GM23338 (cell line): Measurements from ENCODE around the gene JAKMIP1. TPM values are rescaled to one million over a fixed set of nuclear protein-coding genes. Genes with fewer than 3 reads are reported as not detected.

Experiments used
- ATAC-seq: fragments of 200-7000 bp; cut with Tn5 transposase; 3 replicates; pipeline ENCODE4 v1.9.1; 2020
- DNase-seq: peaks from one replicate; pipeline ENCODE4 v3.0.0-alpha.2; 2015; ENCODE audit warnings: low spot score
- H2AFZ ChIP-seq: fragments of 200-600 bp; sonication (generic); 2 replicates; pipeline ENCODE4 v1.8.0; 2016; ENCODE audit warnings: antibody characterized with exemption, mild to moderate bottlenecking, moderate library complexity
- H3F3A ChIP-seq: fragments of 200-600 bp; sonication (generic); replicated peaks from 2 replicates; pipeline ENCODE4 v1.8.0; 2017; ENCODE audit warnings: antibody characterized with exemption, mixed run types, low read depth
- H3K27ac ChIP-seq: fragments of 200-600 bp; sonication (generic); 2 replicates; pipeline ENCODE4 v1.6.1; 2016; ENCODE audit warnings: low read depth
- H3K27me3 ChIP-seq: fragments of 200-600 bp; sonication (generic); 2 replicates; pipeline ENCODE4 v1.8.0; 2016; ENCODE audit warnings: mild to moderate bottlenecking, mixed run types, moderate library complexity; ENCODE audit not compliant: insufficient read depth
- H3K36me3 ChIP-seq: fragments of 200-600 bp; sonication (generic); 2 replicates; pipeline ENCODE4 v1.8.0; 2016; ENCODE audit warnings: mild to moderate bottlenecking; ENCODE audit not compliant: insufficient read depth
- H3K4me1 ChIP-seq: fragments of 200-600 bp; sonication (generic); 2 replicates; pipeline ENCODE4 v1.8.0; 2016; ENCODE audit warnings: mild to moderate bottlenecking, moderate library complexity; ENCODE audit not compliant: insufficient read depth
- H3K4me2 ChIP-seq: fragments of 200-600 bp; sonication (generic); 2 replicates; pipeline ENCODE4 v1.7.1; 2017; ENCODE audit warnings: mixed run types
- H3K4me3 ChIP-seq: fragments of 200-600 bp; sonication (generic); 2 replicates; pipeline ENCODE4 v1.6.1; 2016; ENCODE audit warnings: mixed run types
- H3K79me2 ChIP-seq: fragments of 200-600 bp; sonication (generic); replicated peaks from 2 replicates; pipeline ENCODE4 v1.8.0; 2017; ENCODE audit warnings: mild to moderate bottlenecking; ENCODE audit not compliant: insufficient read depth
- H3K9me2 ChIP-seq: fragments of 200-600 bp; sonication (generic); 2 replicates; pipeline ENCODE4 v1.8.0; 2017; ENCODE audit not compliant: insufficient read depth
- H4K20me1 ChIP-seq: fragments of 200-600 bp; sonication (generic); replicated peaks from 2 replicates; pipeline ENCODE4 v1.8.0; 2017; ENCODE audit warnings: mild to moderate bottlenecking; ENCODE audit not compliant: insufficient read depth
- H3K27ac Mint-ChIP-seq: 2 replicates; pipeline ENCODE4 v1.8.0; 2020; ENCODE audit warnings: inconsistent platforms, mild to moderate bottlenecking, moderate library complexity, mixed read lengths
- H3K27me3 Mint-ChIP-seq: 3 replicates; pipeline ENCODE4 v1.8.0; 2022; ENCODE audit warnings: low read depth, mild to moderate bottlenecking, moderate library complexity, mixed read lengths, inconsistent platforms; ENCODE audit not compliant: insufficient read depth, poor library complexity
- H3K36me3 Mint-ChIP-seq: 3 replicates; pipeline ENCODE4 v1.8.0; 2021; ENCODE audit warnings: low read depth, mild to moderate bottlenecking, inconsistent platforms, moderate library complexity, mixed read lengths
- H3K4me1 Mint-ChIP-seq: 3 replicates; pipeline ENCODE4 v1.8.0; 2020; ENCODE audit warnings: mild to moderate bottlenecking, inconsistent platforms, mixed read lengths
- H3K4me3 Mint-ChIP-seq: 3 replicates; pipeline ENCODE4 v1.8.0; 2021; ENCODE audit warnings: moderate library complexity, mild to moderate bottlenecking, inconsistent platforms, mixed read lengths
- H3K9me3 Mint-ChIP-seq: 3 replicates; pipeline ENCODE4 v1.8.0; 2020; ENCODE audit warnings: moderate library complexity, mild to moderate bottlenecking, inconsistent platforms, mixed read lengths
- EZH2 ChIP-seq: fragments of 200-600 bp; sonication (generic); IDR thresholded peaks from one replicate; pipeline ENCODE4 v1.8.0; 2017; ENCODE audit warnings: antibody characterized with exemption, mild to moderate bottlenecking, low read depth; ENCODE audit not compliant: unreplicated experiment
- EZH2phosphoT487 ChIP-seq: fragments of 200-600 bp; sonication (generic); IDR thresholded peaks from one replicate; pipeline ENCODE4 v1.8.1; 2018; ENCODE audit warnings: antibody characterized with exemption; ENCODE audit not compliant: unreplicated experiment
- NANOG ChIP-seq: IDR thresholded peaks from 2 replicates; pipeline ENCODE4 v1.6.1; 2016; ENCODE audit warnings: antibody characterized with exemption, borderline replicate concordance
- POLR2AphosphoS5 ChIP-seq: IDR thresholded peaks from 2 replicates; pipeline ENCODE4 v1.6.1; 2016; ENCODE audit warnings: antibody characterized with exemption, low read depth
- REST ChIP-seq: IDR thresholded peaks from one replicate; pipeline ENCODE4 v1.6.1; 2018; ENCODE audit warnings: antibody characterized with exemption; ENCODE audit not compliant: unreplicated experiment
- ZNF114 ChIP-seq: fragments of 250-450 bp; sonication (Bioruptor Pico); IDR thresholded peaks from 2 replicates; pipeline ENCODE4 v1.5.0; 2020; ENCODE audit warnings: mild to moderate bottlenecking, moderate library complexity
- polyA plus RNA-seq: library from polyadenylated mRNA; unstranded; fragments of >200 nt; fragmentation: Nextera tagmentation; extraction: Ambion mirVana; gene quantifications from 2 replicates; pipeline ENCODE4 v1.2.1, GENCODE V29; 2016
- total RNA-seq: library from RNA; depleted of rRNA; stranded (reverse); fragments of >200 nt; shearing (Covaris generic); gene quantifications from 2 replicates; pipeline ENCODE4 v1.2.3, GENCODE V29; 2014
- TF ChIP-seq, protein P1 (sequence below): fragments of 250-450 bp; sonication (Bioruptor Pico); IDR thresholded peaks from 2 replicates; pipeline ENCODE4 v1.5.0; 2020; ENCODE audit warnings: mild to moderate bottlenecking, moderate library complexity
- TF ChIP-seq, protein P2 (sequence below), 2 experiments: fragments of 200-600 bp in 1 of 2; sonication (generic) in 1 of 2; conservative IDR thresholded peaks; 2 replicates each; pipeline versions ENCODE4 v1.5.1 to v1.6.1; 2016 to 2017; ENCODE audit warnings: antibody characterized with exemption in 2 of 2, low read depth in 2 of 2, mild to moderate bottlenecking in 2 of 2, moderate library complexity in 1 of 2

The JAKMIP1 gene
- total and polyA plus RNA-seq, 2 experiments from 2014 or later: 4.6 to 5.1 TPM

- TF ChIP-seq, protein P1, sequence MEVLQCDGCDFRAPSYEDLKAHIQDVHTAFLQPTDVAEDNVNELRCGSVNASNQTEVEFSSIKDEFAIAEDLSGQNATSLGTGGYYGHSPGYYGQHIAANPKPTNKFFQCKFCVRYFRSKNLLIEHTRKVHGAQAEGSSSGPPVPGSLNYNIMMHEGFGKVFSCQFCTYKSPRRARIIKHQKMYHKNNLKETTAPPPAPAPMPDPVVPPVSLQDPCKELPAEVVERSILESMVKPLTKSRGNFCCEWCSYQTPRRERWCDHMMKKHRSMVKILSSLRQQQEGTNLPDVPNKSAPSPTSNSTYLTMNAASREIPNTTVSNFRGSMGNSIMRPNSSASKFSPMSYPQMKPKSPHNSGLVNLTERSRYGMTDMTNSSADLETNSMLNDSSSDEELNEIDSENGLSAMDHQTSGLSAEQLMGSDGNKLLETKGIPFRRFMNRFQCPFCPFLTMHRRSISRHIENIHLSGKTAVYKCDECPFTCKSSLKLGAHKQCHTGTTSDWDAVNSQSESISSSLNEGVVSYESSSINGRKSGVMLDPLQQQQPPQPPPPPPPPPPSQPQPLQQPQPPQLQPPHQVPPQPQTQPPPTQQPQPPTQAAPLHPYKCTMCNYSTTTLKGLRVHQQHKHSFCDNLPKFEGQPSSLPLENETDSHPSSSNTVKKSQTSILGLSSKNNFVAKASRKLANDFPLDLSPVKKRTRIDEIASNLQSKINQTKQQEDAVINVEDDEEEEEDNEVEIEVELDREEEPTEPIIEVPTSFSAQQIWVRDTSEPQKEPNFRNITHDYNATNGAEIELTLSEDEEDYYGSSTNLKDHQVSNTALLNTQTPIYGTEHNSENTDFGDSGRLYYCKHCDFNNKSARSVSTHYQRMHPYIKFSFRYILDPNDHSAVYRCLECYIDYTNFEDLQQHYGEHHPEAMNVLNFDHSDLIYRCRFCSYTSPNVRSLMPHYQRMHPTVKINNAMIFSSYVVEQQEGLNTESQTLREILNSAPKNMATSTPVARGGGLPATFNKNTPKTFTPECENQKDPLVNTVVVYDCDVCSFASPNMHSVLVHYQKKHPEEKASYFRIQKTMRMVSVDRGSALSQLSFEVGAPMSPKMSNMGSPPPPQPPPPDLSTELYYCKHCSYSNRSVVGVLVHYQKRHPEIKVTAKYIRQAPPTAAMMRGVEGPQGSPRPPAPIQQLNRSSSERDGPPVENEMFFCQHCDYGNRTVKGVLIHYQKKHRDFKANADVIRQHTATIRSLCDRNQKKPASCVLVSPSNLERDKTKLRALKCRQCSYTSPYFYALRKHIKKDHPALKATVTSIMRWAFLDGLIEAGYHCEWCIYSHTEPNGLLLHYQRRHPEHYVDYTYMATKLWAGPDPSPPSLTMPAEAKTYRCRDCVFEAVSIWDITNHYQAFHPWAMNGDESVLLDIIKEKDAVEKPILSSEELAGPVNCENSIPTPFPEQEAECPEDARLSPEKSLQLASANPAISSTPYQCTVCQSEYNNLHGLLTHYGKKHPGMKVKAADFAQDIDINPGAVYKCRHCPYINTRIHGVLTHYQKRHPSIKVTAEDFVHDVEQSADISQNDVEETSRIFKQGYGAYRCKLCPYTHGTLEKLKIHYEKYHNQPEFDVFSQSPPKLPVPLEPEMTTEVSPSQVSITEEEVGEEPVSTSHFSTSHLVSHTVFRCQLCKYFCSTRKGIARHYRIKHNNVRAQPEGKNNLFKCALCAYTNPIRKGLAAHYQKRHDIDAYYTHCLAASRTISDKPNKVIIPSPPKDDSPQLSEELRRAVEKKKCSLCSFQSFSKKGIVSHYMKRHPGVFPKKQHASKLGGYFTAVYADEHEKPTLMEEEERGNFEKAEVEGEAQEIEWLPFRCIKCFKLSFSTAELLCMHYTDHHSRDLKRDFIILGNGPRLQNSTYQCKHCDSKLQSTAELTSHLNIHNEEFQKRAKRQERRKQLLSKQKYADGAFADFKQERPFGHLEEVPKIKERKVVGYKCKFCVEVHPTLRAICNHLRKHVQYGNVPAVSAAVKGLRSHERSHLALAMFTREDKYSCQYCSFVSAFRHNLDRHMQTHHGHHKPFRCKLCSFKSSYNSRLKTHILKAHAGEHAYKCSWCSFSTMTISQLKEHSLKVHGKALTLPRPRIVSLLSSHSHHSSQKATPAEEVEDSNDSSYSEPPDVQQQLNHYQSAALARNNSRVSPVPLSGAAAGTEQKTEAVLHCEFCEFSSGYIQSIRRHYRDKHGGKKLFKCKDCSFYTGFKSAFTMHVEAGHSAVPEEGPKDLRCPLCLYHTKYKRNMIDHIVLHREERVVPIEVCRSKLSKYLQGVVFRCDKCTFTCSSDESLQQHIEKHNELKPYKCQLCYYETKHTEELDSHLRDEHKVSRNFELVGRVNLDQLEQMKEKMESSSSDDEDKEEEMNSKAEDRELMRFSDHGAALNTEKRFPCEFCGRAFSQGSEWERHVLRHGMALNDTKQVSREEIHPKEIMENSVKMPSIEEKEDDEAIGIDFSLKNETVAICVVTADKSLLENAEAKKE (CRISPR knock-in tag): no peak
- TF ChIP-seq EZH2phosphoT487 (no peak), NANOG (no peak)
Measured at GRCh38 chr4:6049278-6049677, 151.1 kb downstream of the JAKMIP1 start (continued).

- H3F3A ChIP-seq: no peaks in the 10 kb centered on the region
- no peak overlapping the region for H3K4me3 ChIP-seq
- no peaks in the 10 kb centered on the region for H3K4me1 ChIP-seq
- H3K36me3 Mint-ChIP-seq: no peaks in the 10 kb centered on the region
- ATAC-seq (no peak), DNase-seq (no peak)
- no peaks in the 10 kb centered on the region for H3K79me2 ChIP-seq
- H3K36me3 ChIP-seq: no peaks in the 10 kb centered on the region
- H2AFZ ChIP-seq: no peak overlapping the region
- H3K9me3 Mint-ChIP-seq: no peaks in the 10 kb centered on the region
- peaks cover 4% of the 10 kb centered on the region; the same call in 1 of the 3 replicates for H3K4me1 Mint-ChIP-seq
- no peaks in the 10 kb centered on the region for H4K20me1 ChIP-seq
- no peaks in the 10 kb centered on the region for H3K27me3 Mint-ChIP-seq
- no peak overlapping the region for H3K27ac Mint-ChIP-seq
- no peak overlapping the region for H3K4me2 ChIP-seq
- no peaks in the 10 kb centered on the region for H3K27me3 ChIP-seq
- no peaks in the 10 kb centered on the region for H3K9me2 ChIP-seq
- H3K27ac ChIP-seq: no peak overlapping the region
- no peak overlapping the region for H3K4me3 Mint-ChIP-seq
- TF ChIP-seq EZH2 (no peak), REST (no peak), ZNF114 (CRISPR knock-in tag) (no peak), POLR2AphosphoS5 (no peak)
- TF ChIP-seq, protein P2, sequence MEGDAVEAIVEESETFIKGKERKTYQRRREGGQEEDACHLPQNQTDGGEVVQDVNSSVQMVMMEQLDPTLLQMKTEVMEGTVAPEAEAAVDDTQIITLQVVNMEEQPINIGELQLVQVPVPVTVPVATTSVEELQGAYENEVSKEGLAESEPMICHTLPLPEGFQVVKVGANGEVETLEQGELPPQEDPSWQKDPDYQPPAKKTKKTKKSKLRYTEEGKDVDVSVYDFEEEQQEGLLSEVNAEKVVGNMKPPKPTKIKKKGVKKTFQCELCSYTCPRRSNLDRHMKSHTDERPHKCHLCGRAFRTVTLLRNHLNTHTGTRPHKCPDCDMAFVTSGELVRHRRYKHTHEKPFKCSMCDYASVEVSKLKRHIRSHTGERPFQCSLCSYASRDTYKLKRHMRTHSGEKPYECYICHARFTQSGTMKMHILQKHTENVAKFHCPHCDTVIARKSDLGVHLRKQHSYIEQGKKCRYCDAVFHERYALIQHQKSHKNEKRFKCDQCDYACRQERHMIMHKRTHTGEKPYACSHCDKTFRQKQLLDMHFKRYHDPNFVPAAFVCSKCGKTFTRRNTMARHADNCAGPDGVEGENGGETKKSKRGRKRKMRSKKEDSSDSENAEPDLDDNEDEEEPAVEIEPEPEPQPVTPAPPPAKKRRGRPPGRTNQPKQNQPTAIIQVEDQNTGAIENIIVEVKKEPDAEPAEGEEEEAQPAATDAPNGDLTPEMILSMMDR (conservative IDR thresholded peaks at IDR 0.05; ENCODE audit: low read depth in 2 of 2): no peak
Measured at GRCh38 chr4:6048537-6048936, 151.8 kb downstream of the JAKMIP1 start.
